Glutamatergic neuron (in vitro differentiated cells): ENCODE results near the gene OLAH. TPM values are rescaled to one million over a fixed set of nuclear protein-coding genes. Genes with fewer than 3 reads are reported as not detected.

Experiments used
- DNase-seq: peaks from one replicate; pipeline ENCODE4 v3.0.0; 2022
- H3K27ac Mint-ChIP-seq: one replicate; pipeline ENCODE4 v1.8.0; 2020; ENCODE audit warnings: mild to moderate bottlenecking, mixed read lengths, inconsistent platforms; ENCODE audit not compliant: unreplicated experiment
- H3K27me3 Mint-ChIP-seq: one replicate; pipeline ENCODE4 v1.8.0; 2020; ENCODE audit warnings: mild to moderate bottlenecking, moderate library complexity, mixed read lengths, inconsistent platforms; ENCODE audit not compliant: unreplicated experiment
- H3K36me3 Mint-ChIP-seq: one replicate; pipeline ENCODE4 v1.8.0; 2020; ENCODE audit warnings: mild to moderate bottlenecking, mixed read lengths, inconsistent platforms; ENCODE audit not compliant: unreplicated experiment
- H3K4me1 Mint-ChIP-seq: one replicate; pipeline ENCODE4 v1.8.0; 2020; ENCODE audit warnings: mild to moderate bottlenecking, low read depth, mixed read lengths, inconsistent platforms; ENCODE audit not compliant: unreplicated experiment
- H3K4me3 Mint-ChIP-seq: one replicate; pipeline ENCODE4 v1.8.0; 2020; ENCODE audit warnings: mild to moderate bottlenecking, mixed read lengths, inconsistent platforms; ENCODE audit not compliant: unreplicated experiment
- H3K9me3 Mint-ChIP-seq: one replicate; pipeline ENCODE4 v1.8.0; 2020; ENCODE audit warnings: mild to moderate bottlenecking, moderate library complexity, mixed read lengths, inconsistent platforms; ENCODE audit not compliant: unreplicated experiment
- total RNA-seq: library from RNA; stranded (reverse); fragmentation: NEBNext Ultra II Directional; extraction: Animal tissue kit (Norgen Biotek cat#: 25700); gene quantifications from one replicate; pipeline ENCODE4 v1.2.1, GENCODE V29; 2021; ENCODE audit not compliant: unreplicated experiment
- TF ChIP-seq, protein P1 (sequence below): fragments of 200-600 bp; sonication (generic); IDR thresholded peaks from one replicate; pipeline ENCODE4 v1.5.0; 2021; ENCODE audit not compliant: partially characterized antibody, unreplicated experiment

OLAH gene
- total RNA-seq, 1 donor from 2014 or later: not detected

DNA sequence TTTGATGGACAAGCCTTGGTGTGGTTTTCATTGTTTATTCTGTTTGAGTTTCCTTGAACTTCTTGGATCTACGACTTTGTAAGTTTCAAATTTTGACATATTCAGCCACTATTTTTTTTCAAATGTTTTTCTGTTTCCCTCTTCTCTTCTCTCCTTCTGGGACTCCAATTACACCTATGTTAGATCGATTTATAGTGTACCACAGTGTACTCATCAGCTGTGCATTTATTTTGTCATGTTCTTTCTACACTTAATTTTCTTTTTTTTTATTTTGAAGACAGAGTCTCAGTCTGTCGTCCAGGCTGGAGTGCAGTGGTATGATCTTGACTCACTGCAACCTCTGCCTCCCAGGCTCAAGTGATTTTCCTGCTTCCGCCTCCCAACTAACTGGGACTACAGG lies 16.2 kb downstream of the OLAH start:
- no peaks in the 10 kb centered on the region for H3K4me1 Mint-ChIP-seq
- peaks cover 6% of the 10 kb centered on the region for H3K36me3 Mint-ChIP-seq
- H3K27ac Mint-ChIP-seq: no peak overlapping the region
- no peak for DNase-seq
- H3K9me3 Mint-ChIP-seq: peaks cover 3% of the 10 kb centered on the region
- H3K4me3 Mint-ChIP-seq: no peak overlapping the region
- TF ChIP-seq, protein P1, sequence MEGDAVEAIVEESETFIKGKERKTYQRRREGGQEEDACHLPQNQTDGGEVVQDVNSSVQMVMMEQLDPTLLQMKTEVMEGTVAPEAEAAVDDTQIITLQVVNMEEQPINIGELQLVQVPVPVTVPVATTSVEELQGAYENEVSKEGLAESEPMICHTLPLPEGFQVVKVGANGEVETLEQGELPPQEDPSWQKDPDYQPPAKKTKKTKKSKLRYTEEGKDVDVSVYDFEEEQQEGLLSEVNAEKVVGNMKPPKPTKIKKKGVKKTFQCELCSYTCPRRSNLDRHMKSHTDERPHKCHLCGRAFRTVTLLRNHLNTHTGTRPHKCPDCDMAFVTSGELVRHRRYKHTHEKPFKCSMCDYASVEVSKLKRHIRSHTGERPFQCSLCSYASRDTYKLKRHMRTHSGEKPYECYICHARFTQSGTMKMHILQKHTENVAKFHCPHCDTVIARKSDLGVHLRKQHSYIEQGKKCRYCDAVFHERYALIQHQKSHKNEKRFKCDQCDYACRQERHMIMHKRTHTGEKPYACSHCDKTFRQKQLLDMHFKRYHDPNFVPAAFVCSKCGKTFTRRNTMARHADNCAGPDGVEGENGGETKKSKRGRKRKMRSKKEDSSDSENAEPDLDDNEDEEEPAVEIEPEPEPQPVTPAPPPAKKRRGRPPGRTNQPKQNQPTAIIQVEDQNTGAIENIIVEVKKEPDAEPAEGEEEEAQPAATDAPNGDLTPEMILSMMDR: no peak
- H3K27me3 Mint-ChIP-seq: peaks cover 2% of the 10 kb centered on the region

DNA sequence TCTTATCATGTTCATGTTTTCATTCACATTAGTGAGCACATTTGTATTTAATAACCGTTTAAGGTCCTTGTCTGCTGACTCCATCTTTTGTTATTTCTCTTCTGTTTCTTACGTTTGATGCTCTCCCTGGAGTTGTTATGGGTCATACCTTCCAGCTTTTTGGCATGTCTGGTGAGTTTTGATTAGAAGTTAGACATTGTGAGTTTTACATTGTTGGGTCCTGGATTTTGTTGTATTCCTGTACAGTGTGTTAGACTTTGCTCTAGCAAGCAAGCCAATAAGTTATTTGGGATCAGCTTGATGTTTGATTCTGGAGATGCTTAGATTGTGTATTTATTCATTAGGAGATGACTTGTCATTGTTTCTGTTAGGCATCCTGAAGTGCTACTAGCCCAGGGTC lies 16.9 kb downstream of the OLAH start:
- peaks cover 3% of the 10 kb centered on the region for H3K9me3 Mint-ChIP-seq
- H3K36me3 Mint-ChIP-seq: peaks cover 11% of the 10 kb centered on the region
- peaks cover 2% of the 10 kb centered on the region for H3K27me3 Mint-ChIP-seq
- TF ChIP-seq, protein P1: no peak
- no peaks in the 10 kb centered on the region for H3K4me1 Mint-ChIP-seq
- DNase-seq: no peak
- no peak overlapping the region for H3K27ac Mint-ChIP-seq
- H3K4me3 Mint-ChIP-seq: no peak overlapping the region

DNA sequence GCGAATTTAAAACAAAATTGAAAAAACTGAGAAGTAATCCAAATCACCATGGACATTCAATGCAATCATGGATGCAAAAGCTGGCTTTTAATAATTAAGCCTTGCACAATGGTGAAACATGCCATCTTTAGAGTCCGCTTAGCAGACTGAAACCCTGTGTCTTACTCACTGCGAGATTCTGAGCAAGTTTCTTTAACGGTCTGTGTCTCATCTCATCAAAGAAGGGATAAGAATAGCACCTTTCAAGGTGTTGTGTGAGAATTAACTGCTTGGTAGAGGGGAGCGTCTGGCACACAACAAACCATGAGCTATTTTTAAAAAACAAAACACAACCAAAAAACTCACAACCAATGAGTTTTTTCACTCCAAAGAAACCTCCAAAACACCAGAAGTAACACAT lies 23.4 kb downstream of the OLAH start:
- H3K4me1 Mint-ChIP-seq: no peaks in the 10 kb centered on the region
- no peak for DNase-seq
- no peaks in the 10 kb centered on the region for H3K9me3 Mint-ChIP-seq
- no peak overlapping the region for H3K27ac Mint-ChIP-seq
- H3K27me3 Mint-ChIP-seq: no peaks in the 10 kb centered on the region
- no peak overlapping the region for H3K4me3 Mint-ChIP-seq
- peaks cover 7% of the 10 kb centered on the region for H3K36me3 Mint-ChIP-seq
- TF ChIP-seq, protein P1: no peak

DNA sequence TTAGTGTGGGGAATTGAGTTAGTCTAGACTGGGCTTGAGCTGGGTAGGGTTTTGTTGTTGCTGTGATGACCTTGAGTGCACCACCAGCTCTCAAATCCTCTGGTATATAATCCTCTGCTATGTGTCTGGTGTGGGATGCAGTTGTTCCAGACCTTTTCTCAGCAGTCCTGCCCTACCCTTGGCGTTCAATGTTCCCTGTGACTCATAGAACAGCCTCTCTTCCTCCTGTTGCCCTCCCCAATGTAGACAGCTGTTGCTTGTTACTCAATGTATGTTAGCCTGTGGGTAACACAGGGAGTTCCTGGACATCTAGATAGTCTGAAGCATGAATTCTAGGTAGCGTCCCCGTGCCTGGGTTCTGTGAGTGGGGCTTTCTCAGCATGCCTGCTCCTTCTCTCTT lies 25.1 kb downstream of the OLAH start:
- Mint-ChIP-seq H3K9me3 (no peaks in the 10 kb centered on the region), H3K4me1 (no peaks in the 10 kb centered on the region), H3K27ac (no peak overlapping the region), H3K4me3 (no peak overlapping the region), H3K27me3 (no peaks in the 10 kb centered on the region), H3K36me3 (peaks cover 9% of the 10 kb centered on the region)
- TF ChIP-seq, protein P1: no peak
- no peak for DNase-seq

DNA sequence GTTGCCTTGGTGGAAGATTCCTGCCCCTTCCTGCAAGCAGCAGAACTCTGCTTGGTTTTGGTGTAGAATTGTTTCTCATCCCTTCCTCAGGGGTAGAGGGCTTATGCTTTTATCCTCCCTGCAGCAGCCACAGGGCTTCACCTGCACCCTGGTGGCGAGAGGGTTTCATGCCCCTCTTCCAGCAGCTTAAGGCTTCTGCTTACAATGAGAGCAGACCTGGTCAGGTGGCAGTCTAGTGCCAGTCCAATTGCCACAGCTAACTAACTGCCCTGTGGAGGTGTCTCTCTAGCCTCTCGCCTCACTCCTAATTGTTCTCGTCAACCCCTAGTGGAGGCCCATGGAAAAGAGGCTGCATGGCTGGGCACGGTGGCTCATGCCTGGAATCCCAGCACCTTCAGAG lies 25.5 kb downstream of the OLAH start:
- TF ChIP-seq, protein P1: no peak
- H3K4me3 Mint-ChIP-seq: no peak overlapping the region
- DNase-seq: no peak
- no peak overlapping the region for H3K27ac Mint-ChIP-seq
- H3K4me1 Mint-ChIP-seq: no peaks in the 10 kb centered on the region
- peaks cover 9% of the 10 kb centered on the region for H3K36me3 Mint-ChIP-seq
- no peaks in the 10 kb centered on the region for H3K9me3 Mint-ChIP-seq
- H3K27me3 Mint-ChIP-seq: no peaks in the 10 kb centered on the region
